Ammon's horn (tissue), 1 donor: ENCODE measurements around the gene NOS3.
"Not testable (repeated sequence)": the region's sequence is repeated elsewhere in the genome, so short reads cannot be mapped to it uniquely, and the experiment has no call there.

Experiments used
- DNase-seq: peaks from one replicate; pipeline ENCODE4 v3.0.0-alpha.2; 2016; ENCODE audit warnings: low spot score

NOS3 gene

GRCh38 chr7:151000897-151001495 lies 10.2 kb downstream of the NOS3 start:
- DNase-seq, result no peak

GRCh38 chr7:151001546-151001945 lies 10.7 kb downstream of the NOS3 start:
- DNase-seq, result no peak

GRCh38 chr7:151003572-151003971 lies 12.8 kb downstream of the NOS3 start:
- no peak for DNase-seq

- no peak for DNase-seq
Observed at GRCh38 chr7:151005566-151005965, 14.7 kb downstream of the NOS3 start.

DNA sequence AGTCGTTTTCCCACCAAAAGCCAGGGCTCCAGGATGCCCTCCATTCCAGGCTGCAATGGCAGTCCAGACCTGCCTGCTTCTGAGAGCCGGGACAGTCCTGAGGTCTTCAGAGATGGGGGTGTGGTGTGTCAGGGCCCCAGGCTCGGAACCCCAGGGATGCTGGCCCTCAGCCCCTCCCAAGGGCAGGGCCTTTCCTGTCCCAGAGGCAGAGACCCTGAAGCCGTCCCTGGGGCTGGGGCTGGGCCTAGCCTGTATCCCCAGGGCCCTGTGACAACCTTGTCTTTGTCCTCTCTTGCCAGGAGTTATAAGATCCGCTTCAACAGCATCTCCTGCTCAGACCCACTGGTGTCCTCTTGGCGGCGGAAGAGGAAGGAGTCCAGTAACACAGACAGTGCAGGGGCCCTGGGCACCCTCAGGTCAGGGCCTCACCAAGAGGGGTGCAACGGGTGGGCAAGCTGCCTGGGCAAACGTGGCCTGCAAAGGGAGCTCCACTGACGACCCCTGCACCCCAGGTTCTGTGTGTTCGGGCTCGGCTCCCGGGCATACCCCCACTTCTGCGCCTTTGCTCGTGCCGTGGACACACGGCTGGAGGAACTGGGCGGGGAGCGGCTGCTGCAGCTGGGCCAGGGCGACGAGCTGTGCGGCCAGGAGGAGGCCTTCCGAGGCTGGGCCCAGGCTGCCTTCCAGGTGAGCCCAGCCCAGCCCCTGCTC lies 15.9 kb downstream of the NOS3 start:
- no peak for DNase-seq

DNA sequence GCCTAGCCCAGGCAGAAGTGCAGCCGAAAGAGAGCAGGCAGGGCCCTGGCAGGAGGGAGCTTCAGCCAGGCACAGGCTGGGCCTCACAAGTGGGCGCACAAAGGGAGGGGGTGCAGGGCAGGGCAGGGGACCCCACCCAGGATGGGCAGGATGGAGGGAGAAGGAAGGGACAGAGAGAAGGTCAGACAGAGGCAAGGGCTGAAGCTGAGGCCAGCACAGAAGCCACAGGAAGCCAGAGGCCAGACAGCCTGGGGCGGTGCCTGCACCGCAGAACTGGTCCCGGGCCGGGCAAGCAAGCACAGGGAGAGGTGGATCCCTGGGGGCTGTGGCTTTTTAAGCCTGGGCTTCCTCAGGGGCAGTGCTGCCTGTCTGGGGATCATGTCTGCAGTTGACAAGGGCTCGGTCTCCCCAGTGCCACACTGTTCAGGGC lies 16.7 kb downstream of the NOS3 start:
- DNase-seq, result no peak

DNA sequence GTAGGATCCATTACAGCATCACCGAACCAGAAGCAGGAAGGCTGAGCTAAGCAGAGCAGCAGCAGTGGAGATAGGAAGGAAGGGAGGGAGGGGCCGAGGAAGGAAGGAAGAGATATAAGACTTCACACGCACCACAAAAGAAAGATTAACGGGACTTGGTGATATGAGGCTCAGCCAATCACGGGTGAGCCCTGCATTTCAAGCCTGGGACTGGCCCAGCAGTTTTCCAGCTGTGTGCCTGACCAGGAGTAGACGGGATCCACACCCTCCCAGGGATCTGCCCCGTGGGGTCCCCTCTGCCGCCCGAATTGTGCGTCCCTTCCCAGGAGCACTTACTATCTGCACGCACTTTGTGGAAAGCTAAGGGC lies 17.3 kb downstream of the NOS3 start:
- no peak for DNase-seq

DNA sequence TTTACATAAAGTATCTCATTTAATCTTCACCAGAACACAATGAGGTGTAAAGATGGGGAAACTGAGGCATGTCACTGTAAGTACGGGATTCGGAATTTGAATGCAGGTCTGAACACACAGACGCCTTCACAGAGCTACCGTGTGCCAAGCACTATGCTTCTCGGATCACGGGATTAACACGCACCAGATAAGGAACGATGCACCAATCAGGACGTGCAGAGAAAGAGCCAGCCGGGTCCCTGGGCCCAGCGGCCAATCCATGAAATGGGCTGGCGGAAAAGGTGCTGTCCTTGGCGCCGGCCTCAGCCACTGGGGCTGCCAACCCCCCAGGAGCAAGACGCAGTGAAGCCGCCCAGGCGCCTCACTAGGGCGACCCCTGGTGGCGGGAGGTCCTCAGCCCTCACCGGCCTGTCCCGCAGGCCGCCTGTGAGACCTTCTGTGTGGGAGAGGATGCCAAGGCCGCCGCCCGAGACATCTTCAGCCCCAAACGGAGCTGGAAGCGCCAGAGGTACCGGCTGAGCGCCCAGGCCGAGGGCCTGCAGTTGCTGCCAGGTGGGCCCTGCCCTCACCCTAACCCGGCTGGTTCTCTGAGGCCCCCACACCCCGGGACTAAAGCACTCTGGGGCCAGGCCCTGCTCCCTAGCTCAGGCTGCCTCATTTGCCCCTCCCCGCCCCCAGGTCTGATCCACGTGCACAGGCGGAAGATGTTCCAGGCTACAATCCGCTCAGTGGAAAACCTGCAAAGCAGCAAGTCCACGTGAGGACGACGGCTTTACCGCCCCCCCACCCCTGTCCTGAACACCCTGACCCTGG lies 17.9 kb downstream of the NOS3 start:
- DNase-seq, result no peak

DNA sequence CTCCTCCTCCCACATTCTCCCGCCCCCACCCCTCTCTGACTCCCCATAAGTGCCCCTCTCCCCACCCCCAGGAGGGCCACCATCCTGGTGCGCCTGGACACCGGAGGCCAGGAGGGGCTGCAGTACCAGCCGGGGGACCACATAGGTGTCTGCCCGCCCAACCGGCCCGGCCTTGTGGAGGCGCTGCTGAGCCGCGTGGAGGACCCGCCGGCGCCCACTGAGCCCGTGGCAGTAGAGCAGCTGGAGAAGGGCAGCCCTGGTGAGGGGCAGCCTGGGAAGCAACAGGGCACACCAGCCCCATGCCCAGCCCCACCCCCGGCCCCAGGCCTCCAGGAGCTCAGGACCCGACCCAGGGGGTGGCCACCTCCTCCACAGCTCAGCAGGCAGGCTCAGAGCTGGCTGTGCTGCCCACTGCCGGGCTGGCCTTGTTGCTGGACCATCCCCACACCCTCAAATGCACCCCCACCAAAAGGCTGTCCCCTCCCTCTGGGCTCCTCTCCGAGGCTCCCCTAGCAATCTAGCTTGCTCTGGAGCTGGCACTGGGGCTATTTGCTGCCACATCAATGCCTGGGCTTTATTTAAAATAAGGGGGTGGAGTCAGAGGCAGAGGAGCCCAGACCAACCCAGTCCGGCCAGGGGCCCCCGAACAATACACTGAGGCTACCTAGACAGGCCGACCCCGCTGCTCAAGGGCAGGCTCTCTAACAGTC lies 18.7 kb downstream of the NOS3 start:
- DNase-seq, result no peak

DNA sequence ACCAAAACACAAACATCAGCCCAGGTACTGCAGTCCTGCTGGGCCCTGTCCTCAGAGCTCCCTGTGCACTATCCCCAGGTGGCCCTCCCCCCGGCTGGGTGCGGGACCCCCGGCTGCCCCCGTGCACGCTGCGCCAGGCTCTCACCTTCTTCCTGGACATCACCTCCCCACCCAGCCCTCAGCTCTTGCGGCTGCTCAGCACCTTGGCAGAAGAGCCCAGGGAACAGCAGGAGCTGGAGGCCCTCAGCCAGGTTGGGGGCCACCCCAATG lies 19.2 kb downstream of the NOS3 start:
- DNase-seq, result no peak

DNA sequence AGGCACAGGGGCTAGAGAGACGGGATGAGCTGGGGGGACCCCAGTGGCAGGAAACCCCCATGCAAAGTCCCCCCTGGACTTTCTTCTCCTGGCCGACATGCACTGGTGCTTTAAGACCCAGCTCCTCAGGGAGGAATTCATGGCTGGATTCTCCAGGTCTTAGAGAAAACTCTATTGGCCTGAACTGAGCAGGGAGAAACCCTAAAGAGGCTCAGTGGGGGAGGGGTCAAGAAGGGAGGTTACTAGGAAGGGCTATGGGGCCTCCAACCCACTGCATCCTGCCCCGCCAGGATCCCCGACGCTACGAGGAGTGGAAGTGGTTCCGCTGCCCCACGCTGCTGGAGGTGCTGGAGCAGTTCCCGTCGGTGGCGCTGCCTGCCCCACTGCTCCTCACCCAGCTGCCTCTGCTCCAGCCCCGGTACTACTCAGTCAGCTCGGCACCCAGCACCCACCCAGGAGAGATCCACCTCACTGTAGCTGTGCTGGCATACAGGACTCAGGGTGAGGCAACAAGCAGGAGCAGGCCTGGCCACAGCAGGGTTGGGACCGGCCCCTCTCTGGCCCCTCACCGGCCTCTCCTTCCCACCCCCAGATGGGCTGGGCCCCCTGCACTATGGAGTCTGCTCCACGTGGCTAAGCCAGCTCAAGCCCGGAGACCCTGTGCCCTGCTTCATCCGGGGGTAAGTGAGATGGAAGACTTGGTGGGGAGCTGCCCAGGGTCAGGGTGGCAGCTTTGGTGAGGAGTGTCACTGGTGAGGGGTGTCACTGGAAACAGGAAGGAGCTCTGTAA lies 19.7 kb downstream of the NOS3 start:
- DNase-seq, result no peak

DNA sequence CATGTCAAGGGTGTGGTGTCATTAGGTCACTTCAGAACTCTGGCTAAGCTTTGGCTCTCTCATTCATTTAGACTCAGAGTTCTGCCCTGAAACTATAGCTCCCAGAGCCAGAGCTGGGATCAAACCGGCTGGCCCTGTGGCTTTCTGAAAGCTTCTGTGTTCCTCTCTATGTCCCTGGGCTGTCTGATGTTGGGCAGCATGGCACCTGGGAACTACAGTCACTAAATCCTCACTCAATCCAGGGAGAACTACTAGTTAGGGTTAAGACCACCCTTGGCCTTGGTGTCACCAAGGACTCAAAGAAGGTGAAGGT lies 20.2 kb downstream of the NOS3 start:
- no peak for DNase-seq

DNA sequence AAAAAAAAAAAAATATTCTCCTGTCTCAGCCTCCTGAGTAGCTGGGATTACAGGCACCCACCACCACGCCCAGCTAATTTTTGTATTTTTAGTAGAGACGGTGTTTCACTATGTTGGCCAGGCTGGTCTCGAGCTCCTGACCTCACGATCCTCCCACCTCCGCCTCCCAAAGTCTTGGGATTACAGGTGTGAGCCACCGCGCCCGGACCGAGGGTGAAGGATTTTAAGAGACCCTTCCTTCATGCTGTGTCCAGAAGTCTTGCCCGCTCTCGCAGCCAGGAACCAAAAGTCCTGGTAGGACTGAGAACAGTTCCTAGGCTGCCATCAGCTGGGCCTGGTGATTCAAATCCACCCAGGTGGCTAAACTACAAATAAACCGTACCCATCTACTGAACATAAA lies 20.8 kb downstream of the NOS3 start:
- DNase-seq, result not testable (repeated sequence)

DNA sequence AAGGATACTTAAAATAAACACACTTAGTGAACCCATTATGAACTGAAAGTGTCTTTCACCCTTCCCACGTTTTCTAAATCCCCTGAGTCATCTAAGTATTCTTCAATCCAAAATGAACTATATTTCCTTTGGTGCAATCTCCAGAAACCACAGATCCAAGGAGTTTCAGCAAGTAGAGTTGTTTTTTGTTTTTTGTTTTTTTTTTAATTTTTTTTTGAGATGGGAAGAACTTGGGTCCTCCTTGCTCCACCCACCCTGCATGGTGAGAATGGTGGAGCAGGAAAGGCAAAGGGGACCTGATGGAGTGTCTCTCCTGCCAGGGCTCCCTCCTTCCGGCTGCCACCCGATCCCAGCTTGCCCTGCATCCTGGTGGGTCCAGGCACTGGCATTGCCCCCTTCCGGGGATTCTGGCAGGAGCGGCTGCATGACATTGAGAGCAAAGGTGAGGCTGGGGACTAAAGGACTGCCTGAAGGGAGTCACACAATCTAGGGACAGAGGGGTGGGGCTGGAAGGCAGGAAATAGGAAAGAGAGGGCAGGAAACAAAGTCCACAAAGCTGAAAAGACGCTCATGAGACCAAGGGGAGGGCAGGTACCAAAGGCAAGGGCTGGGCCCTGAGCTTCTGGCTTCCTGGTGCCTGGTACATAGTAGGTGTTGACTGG lies 21.3 kb downstream of the NOS3 start:
- DNase-seq, result no peak

DNA sequence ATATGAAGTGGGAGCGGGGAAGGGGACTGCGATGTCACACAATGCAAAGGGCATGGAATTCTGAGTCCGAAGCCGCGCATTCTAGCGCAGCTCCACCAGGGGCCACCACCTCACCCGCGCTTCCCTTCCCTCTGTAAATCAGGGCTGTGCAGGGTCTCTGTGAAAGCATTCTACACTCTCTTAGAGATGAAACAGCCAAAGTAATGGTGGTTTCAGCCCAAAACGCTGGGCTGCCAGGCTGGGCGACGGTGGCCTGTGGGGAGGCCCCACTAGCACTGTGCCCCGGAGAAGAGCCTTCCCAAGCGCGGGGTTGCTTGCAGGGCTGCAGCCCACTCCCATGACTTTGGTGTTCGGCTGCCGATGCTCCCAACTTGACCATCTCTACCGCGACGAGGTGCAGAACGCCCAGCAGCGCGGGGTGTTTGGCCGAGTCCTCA lies 22.1 kb downstream of the NOS3 start:
- no peak for DNase-seq

- no peak for DNase-seq
Observed at GRCh38 chr7:151013356-151013732, 22.5 kb downstream of the NOS3 start.

DNA sequence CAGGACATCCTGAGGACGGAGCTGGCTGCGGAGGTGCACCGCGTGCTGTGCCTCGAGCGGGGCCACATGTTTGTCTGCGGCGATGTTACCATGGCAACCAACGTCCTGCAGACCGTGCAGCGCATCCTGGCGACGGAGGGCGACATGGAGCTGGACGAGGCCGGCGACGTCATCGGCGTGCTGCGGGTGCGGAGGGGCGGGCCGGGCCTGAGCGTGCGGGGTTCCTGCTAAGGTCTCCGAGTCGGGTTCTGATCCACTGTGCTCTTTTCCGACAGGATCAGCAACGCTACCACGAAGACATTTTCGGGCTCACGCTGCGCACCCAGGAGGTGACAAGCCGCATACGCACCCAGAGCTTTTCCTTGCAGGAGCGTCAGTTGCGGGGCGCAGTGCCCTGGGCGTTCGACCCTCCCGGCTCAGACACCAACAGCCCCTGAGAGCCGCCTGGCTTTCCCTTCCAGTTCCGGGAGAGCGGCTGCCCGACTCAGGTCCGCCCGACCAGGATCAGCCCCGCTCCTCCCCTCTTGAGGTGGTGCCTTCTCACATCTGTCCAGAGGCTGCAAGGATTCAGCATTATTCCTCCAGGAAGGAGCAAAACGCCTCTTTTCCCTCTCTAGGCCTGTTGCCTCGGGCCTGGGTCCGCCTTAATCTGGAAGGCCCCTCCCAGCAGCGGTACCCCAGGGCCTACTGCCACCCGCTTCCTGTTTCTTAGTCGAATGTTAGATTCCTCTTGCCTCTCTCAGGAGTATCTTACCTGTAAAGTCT lies 23.1 kb downstream of the NOS3 start:
- peak; percentile 90 for DNase-seq

DNA sequence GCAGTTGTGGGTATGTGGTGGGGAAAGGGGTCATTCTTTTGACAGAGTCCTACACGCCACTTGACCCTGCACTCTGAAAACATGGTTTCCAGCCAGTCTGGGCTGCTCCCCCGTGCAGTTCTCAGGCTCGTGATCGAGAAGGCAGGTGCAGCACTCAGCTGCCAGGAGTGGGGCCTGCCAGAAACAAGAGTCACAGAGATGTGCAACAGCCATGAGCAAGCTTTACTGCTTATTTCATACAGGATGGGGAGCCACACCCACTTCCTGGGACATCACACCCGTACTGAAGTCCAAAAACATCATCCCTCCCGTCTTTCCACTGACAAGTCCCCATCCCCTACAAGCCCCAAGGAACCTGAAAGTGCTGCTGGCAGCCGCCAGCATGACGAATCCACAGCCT lies 24.1 kb downstream of the NOS3 start:
- no peak for DNase-seq

- DNase-seq, result no peak
Observed at GRCh38 chr7:151015967-151016366, 25.1 kb downstream of the NOS3 start.

DNA sequence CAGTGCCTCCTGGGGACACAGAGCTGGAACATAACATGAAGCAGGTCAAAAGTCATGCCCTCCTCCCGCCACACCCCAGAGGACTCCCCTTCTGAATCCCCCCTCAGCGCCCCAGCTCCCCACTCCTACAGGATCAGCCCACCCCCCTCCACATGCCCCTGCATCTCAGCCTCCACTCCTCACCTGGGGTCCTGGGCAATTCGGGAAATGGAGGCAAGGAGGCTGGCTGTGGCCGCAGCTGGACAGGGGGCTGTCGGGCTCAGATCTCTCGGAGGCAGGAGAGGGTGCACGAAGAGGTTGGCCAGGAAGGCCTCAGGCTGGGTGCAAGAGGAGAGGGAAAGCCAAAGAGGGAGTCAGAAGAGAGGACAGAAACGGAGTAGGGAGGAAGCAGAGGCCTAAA lies 25.7 kb downstream of the NOS3 start:
- DNase-seq, result no peak

DNA sequence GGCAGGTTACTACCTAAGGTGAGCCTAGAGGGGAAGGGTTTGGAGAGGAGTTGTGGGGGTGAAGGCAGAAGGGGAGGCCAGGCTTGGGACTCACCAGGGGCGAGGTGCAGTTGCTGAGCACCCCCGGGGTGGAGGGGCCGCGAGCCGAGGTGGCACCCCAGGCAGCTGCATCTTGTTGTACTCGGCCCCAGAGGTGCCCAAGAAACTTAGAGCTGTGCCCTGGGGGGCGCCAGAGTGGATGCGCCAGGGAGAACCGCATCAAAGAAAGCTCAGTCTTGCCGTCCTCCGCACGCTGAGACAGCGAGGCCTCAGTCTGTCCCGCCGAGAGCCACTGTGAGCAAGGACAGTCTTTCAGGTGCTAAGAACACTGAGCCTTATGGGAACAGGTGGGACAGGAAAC lies 26.1 kb downstream of the NOS3 start:
- no peak for DNase-seq
